OCI-LY3 (cell line): ENCODE measurements around the gene PLEKHF1.
"Not testable (repeated sequence)": the region's sequence is repeated elsewhere in the genome, so short reads cannot be mapped to it uniquely, and the experiment has no call there.

Source experiments
- H2AFZ ChIP-seq: fragments of 200-600, 300-600 bp; shearing (Covaris generic); 2 replicates; pipeline ENCODE4 v1.6.0; 2014; ENCODE audit warnings: antibody characterized with exemption, low read depth, low read length
- H3K27ac ChIP-seq: fragments of 200-600, 300-600 bp; sonication (generic); 2 replicates; pipeline ENCODE4 v1.5.1; 2014; ENCODE audit warnings: mild to moderate bottlenecking, low read length, moderate library complexity, mixed read lengths
- H3K27me3 ChIP-seq: fragments of 200-600, 300-600 bp; sonication (generic); 2 replicates; pipeline ENCODE4 v1.6.1; 2014; ENCODE audit warnings: low read depth, low read length, mixed read lengths
- H3K36me3 ChIP-seq: fragments of 200-600, 300-600 bp; sonication (generic); replicated peaks from 2 replicates; pipeline ENCODE3; 2014; ENCODE audit warnings: low read depth, low read length, mixed read lengths
- H3K4me1 ChIP-seq: fragments of 300-600, 200-600 bp; sonication (generic); 2 replicates; pipeline ENCODE4 v1.6.1; 2014; ENCODE audit warnings: low read length, mixed read lengths
- H3K4me2 ChIP-seq: fragments of 200-600, 300-600 bp; sonication (generic); 2 replicates; pipeline ENCODE4 v1.6.1; 2014; ENCODE audit warnings: low read length, mixed read lengths
- H3K4me3 ChIP-seq: fragments of 300-600, 200-600 bp; sonication (generic); 2 replicates; pipeline ENCODE4 v1.5.1; 2014; ENCODE audit warnings: antibody characterized with exemption, mild to moderate bottlenecking, low read length, moderate library complexity
- H3K79me2 ChIP-seq: fragments of 300-600, 200-600 bp; shearing (Covaris generic); 2 replicates; pipeline ENCODE4 v1.6.1; 2014; ENCODE audit warnings: mild to moderate bottlenecking, low read length, mixed read lengths
- H3K9ac ChIP-seq: fragments of 300-600, 200-600 bp; shearing (Covaris generic); 2 replicates; pipeline ENCODE4 v1.6.0; 2014; ENCODE audit warnings: mild to moderate bottlenecking, low read length, moderate library complexity
- H3K9me3 ChIP-seq: fragments of 200-600, 300-600 bp; shearing (Covaris generic); 2 replicates; pipeline ENCODE4 v1.6.1; 2014; ENCODE audit warnings: low read length, mixed read lengths; ENCODE audit not compliant: insufficient read depth
- H4K20me1 ChIP-seq: fragments of 200-600, 300-600 bp; sonication (generic); 2 replicates; pipeline ENCODE4 v1.6.1; 2016; ENCODE audit warnings: low read length, mixed read lengths; ENCODE audit not compliant: insufficient read depth
- EZH2phosphoT487 ChIP-seq: fragments of 200-600 bp; shearing (Covaris generic); IDR thresholded peaks from 2 replicates; pipeline ENCODE4 v1.6.1; 2018; ENCODE audit warnings: antibody characterized with exemption, mixed run types, low read depth
- TF ChIP-seq, protein P1 (sequence below): fragments of 200-600, 300-600 bp; sonication (generic); IDR thresholded peaks from 2 replicates; pipeline ENCODE4 v1.5.1; 2014; ENCODE audit warnings: antibody characterized with exemption, low read length, low read depth

Gene PLEKHF1

DNA sequence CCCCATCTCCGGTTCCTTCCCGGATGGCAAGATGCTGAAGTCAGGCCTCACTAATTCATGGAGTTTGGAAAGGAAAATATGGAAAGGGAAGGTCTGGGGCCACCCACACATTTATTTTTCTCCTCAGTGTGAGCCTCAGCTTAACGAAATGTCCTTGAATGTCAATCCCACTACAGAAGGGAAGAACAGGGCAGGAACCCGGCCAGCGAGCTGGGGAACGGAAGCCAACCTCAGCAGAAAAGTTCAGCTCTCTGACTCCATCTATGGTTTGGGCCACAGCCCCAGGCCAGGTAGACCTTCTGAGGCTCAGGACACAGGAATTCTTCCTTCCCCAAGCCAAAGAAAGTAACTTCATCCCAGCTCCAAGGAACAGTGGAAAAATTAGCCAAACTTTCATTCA lies 41.4 kb downstream of the PLEKHF1 start:
- TF ChIP-seq, protein P1, sequence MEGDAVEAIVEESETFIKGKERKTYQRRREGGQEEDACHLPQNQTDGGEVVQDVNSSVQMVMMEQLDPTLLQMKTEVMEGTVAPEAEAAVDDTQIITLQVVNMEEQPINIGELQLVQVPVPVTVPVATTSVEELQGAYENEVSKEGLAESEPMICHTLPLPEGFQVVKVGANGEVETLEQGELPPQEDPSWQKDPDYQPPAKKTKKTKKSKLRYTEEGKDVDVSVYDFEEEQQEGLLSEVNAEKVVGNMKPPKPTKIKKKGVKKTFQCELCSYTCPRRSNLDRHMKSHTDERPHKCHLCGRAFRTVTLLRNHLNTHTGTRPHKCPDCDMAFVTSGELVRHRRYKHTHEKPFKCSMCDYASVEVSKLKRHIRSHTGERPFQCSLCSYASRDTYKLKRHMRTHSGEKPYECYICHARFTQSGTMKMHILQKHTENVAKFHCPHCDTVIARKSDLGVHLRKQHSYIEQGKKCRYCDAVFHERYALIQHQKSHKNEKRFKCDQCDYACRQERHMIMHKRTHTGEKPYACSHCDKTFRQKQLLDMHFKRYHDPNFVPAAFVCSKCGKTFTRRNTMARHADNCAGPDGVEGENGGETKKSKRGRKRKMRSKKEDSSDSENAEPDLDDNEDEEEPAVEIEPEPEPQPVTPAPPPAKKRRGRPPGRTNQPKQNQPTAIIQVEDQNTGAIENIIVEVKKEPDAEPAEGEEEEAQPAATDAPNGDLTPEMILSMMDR: no peak
- TF ChIP-seq EZH2phosphoT487: no peak
- Histone ChIP-seq H3K79me2 (peaks cover 14% of the 10 kb centered on the region), H3K4me3 (no peak overlapping the region), H3K27ac (no peak overlapping the region), H3K4me2 (no peak overlapping the region), H3K36me3 (peaks cover 29% of the 10 kb centered on the region), H4K20me1 (0 out of 2 replicates have a peak, but pooled peaks cover 7% of the 10 kb centered on the region), H3K27me3 (no peaks in the 10 kb centered on the region), H3K9me3 (no peaks in the 10 kb centered on the region), H3K9ac (no peak overlapping the region), H2AFZ (no peak overlapping the region), H3K4me1 (peaks cover 16% of the 10 kb centered on the region)

DNA sequence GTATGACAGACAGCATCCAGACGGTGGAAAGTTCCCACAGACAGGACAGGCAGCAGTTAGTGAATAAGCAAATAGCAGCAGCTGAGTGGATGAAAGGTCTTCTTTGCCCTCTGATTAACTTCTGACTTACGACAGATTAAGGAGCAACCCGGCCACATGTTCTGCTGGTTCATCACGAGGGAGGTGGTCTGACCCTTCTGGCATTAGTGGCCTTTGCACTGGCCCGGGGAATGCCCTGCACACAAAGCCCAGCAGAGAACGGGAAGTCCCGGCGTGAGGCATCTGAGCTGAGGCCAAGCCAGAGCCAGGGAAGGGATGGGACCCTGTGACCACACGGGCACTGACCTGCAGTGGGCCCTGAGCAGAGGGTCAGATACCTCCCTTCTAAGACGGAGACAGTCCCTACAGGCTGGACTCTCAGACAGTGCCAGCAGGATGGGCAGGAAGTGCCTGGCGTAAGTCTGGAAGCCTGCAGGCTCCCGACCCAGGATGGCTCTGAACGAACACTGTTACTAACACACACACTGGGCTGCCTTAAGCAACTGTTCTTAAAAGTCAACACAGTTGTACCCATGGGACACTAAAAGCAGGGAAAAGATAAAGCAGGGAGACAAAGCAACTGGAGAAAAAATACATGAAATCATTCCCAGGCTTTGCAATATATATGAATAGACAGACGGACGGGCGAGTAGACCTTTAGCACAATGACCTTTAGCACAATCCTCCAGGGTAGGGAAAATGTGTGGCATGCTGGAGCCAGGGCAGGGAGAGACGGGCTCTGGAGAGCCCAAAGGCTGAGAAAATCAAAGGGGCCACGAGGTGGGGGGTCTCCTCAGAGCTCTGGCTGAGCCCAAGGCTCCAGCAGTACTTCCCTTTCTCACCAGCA lies 43.5 kb downstream of the PLEKHF1 start:
- no peak overlapping the region for H3K27ac ChIP-seq
- H3K4me2 ChIP-seq: no peak overlapping the region
- H4K20me1 ChIP-seq: 0 out of 2 replicates have a peak, but pooled peaks cover 7% of the 10 kb centered on the region
- TF ChIP-seq, protein P1: no peak
- TF ChIP-seq EZH2phosphoT487: no peak
- peaks cover 16% of the 10 kb centered on the region for H3K4me1 ChIP-seq
- H3K4me3 ChIP-seq: no peak overlapping the region
- H3K9me3 ChIP-seq: no peaks in the 10 kb centered on the region
- no peak overlapping the region for H3K9ac ChIP-seq
- no peak overlapping the region for H2AFZ ChIP-seq
- H3K36me3 ChIP-seq: peaks cover 20% of the 10 kb centered on the region
- H3K27me3 ChIP-seq: no peaks in the 10 kb centered on the region
- H3K79me2 ChIP-seq: peaks cover 31% of the 10 kb centered on the region

DNA sequence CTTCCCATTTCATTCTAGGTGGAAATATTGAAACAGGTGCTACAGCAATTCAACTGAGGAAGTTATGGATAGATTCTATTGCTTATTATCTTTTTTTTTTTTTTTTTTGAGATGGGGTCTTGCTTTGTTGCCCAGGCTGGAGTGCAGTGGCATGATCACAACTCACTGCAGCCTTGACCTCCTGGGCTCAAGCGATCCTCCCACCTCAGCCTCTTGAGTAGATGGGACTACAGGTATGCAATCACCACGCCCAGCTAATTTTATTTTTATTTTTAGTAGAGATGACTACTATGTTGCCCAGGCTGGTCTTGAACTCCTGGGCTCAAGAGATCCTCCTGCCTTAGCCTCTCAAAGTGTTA lies 44.2 kb downstream of the PLEKHF1 start:
- not testable (repeated sequence) for H3K27me3 ChIP-seq, H3K9me3 ChIP-seq, H4K20me1 ChIP-seq, H3K4me3 ChIP-seq, H3K27ac ChIP-seq, H3K9ac ChIP-seq, H2AFZ ChIP-seq, H3K4me2 ChIP-seq
- H3K36me3 ChIP-seq: peaks cover 18% of the 10 kb centered on the region
- peaks cover 38% of the 10 kb centered on the region for H3K79me2 ChIP-seq
- H3K4me1 ChIP-seq: peaks cover 21% of the 10 kb centered on the region

DNA sequence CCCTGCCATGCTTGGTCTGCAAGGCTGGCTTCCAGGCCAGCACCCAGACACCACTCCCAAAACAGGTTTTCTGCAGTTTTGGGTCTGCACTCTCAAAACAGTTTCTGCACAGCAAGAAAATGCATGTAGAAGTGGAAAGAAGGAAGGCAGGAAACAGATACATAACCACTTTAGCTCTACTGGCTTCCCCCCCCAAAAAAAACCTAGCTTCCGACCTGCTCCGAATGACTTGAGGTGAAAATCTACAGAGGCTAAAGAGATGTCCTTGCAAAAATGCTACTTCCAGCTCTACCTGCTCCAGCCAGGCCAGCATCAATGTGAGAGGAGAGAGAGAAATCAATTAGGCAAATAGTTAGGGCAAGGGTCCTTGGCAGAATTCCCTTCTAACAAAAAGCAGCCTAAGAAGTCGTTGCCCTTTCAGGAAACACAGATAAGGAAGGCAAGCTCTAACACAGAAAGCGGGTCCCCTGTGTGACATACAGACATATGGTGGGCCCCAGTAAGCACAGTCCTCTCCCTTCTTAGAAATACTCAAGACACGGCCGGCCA lies 46.4 kb downstream of the PLEKHF1 start:
- Histone ChIP-seq H3K9me3 (no peaks in the 10 kb centered on the region), H3K4me2 (no peak overlapping the region), H3K4me3 (no peak overlapping the region), H3K27ac (no peak overlapping the region), H3K79me2 (peaks cover 56% of the 10 kb centered on the region), H3K36me3 (peaks cover 10% of the 10 kb centered on the region), H3K27me3 (no peaks in the 10 kb centered on the region), H2AFZ (no peak overlapping the region), H3K4me1 (peaks cover 11% of the 10 kb centered on the region), H3K9ac (no peak overlapping the region), H4K20me1 (no peaks in the 10 kb centered on the region; the same call in 1 of the 2 replicates)
- TF ChIP-seq EZH2phosphoT487: no peak
- TF ChIP-seq, protein P1: no peak
